PC-3 (cell line): ENCODE results near the gene KSR1. TPM values are rescaled to one million over a fixed set of nuclear protein-coding genes. Genes with fewer than 3 reads are reported as not detected.

Source experiments
- ATAC-seq: fragments of 200-7000 bp; cut with Tn5 transposase; 2 replicates; pipeline ENCODE4 v1.9.1; 2020; ENCODE audit warnings: mild to moderate bottlenecking, moderate library complexity
- BruUV-seq: library from RNA; stranded (reverse); fragments of 400-500 nt; replicated peaks from 2 replicates; lab custom pipeline; 2021; lab: Mats Ljungman, UMichigan
- CTCF ChIA-PET: fragments of 300-600 bp; sonication (Branson Sonifier 250); formaldehyde crosslinking; loops from one replicate; lab custom pipeline; 2022; ENCODE audit warnings: antibody characterized with exemption; lab: Charles Lee
- POLR2A ChIA-PET: fragments of 300-600 bp; sonication (Branson Sonifier 250); formaldehyde crosslinking; loops from one replicate; lab custom pipeline; 2022; ENCODE audit warnings: antibody characterized with exemption; ENCODE audit not compliant: unreplicated experiment; lab: Charles Lee
- DNase-seq: peaks from one replicate; pipeline ENCODE4 v3.0.0-alpha.2; 2015
- H2AFZ ChIP-seq: fragments of 300-600 bp; sonication (generic); 2 replicates; pipeline ENCODE4 v1.6.0; 2016; ENCODE audit warnings: antibody characterized with exemption, low read length
- H3F3A ChIP-seq: fragments of 300-600 bp; sonication (generic); one replicate; pipeline ENCODE4 v1.6.0; 2017; ENCODE audit warnings: antibody characterized with exemption, low read length, control low read depth, mild to moderate bottlenecking; ENCODE audit not compliant: unreplicated experiment
- H3K27ac ChIP-seq: fragments of 300-600 bp; sonication (generic); 2 replicates; pipeline ENCODE4 v1.5.1; 2016; ENCODE audit warnings: mild to moderate bottlenecking, low read length
- H3K27me3 ChIP-seq: fragments of 300-600 bp; sonication (generic); 2 replicates; pipeline ENCODE4 v1.6.1; 2016; ENCODE audit warnings: low read length, mixed read lengths
- H3K36me3 ChIP-seq: fragments of 300-600 bp; sonication (generic); 2 replicates; pipeline ENCODE4 v1.6.1; 2016; ENCODE audit warnings: low read depth, mixed run types, low read length, mixed read lengths
- H3K4me1 ChIP-seq: fragments of 300-600 bp; sonication (generic); 2 replicates; pipeline ENCODE4 v1.5.1; 2016; ENCODE audit warnings: low read length; ENCODE audit not compliant: insufficient read depth
- H3K4me2 ChIP-seq: fragments of 300-600 bp; sonication (generic); 2 replicates; pipeline ENCODE4 v1.6.0; 2016; ENCODE audit warnings: low read length
- H3K4me3 ChIP-seq: fragments of 300-600 bp; sonication (generic); 2 replicates; pipeline ENCODE4 v1.5.1; 2016; ENCODE audit warnings: mild to moderate bottlenecking, low read length, mixed read lengths
- H3K79me2 ChIP-seq: fragments of 300-600 bp; sonication (generic); 2 replicates; pipeline ENCODE4 v1.6.1; 2017; ENCODE audit warnings: low read length, mixed read lengths
- H3K9ac ChIP-seq: fragments of 300-600 bp; sonication (generic); 2 replicates; pipeline ENCODE4 v1.6.0; 2016; ENCODE audit warnings: mild to moderate bottlenecking, low read length
- H3K9me2 ChIP-seq: fragments of 300-600 bp; sonication (generic); replicated peaks from 2 replicates; pipeline ENCODE4 v1.6.1; 2016; ENCODE audit warnings: mixed run types, low read length, mixed read lengths
- H3K9me3 ChIP-seq: fragments of 300-600 bp; sonication (generic); 2 replicates; pipeline ENCODE4 v1.6.1; 2016; ENCODE audit warnings: low read length, mixed read lengths
- H4K20me1 ChIP-seq: fragments of 300-600 bp; sonication (generic); 2 replicates; pipeline ENCODE4 v1.6.1; 2016; ENCODE audit warnings: low read length, mixed read lengths
- EZH2 ChIP-seq: fragments of 300-600 bp; sonication (generic); IDR thresholded peaks from one replicate; pipeline ENCODE4 v1.6.1; 2017; ENCODE audit warnings: antibody characterized with exemption, mild to moderate bottlenecking, low read length; ENCODE audit not compliant: unreplicated experiment
- EZH2phosphoT487 ChIP-seq: fragments of 300-600 bp; sonication (generic); IDR thresholded peaks from 2 replicates; pipeline ENCODE4 v1.6.1; 2018; ENCODE audit warnings: mild to moderate bottlenecking, antibody characterized with exemption, low read length, borderline replicate concordance
- intact Hi-C: fragments of 100-400 bp; cut with micrococcal nuclease; formaldehyde crosslinking; loops from 2 replicates; pipeline ENCODE4 v1.9.0; 2023
- total RNA-seq: library from RNA; depleted of rRNA; stranded (reverse); fragments of >200 nt; gene quantifications from 2 replicates; pipeline ENCODE4 v1.2.3, GENCODE V29; 2014
- TF ChIP-seq, protein P1 (sequence below): fragments of 300-600 bp; sonication (generic); conservative IDR thresholded peaks from 2 replicates; pipeline ENCODE4 v1.5.1; 2017; ENCODE audit warnings: antibody characterized with exemption, low read depth, mild to moderate bottlenecking, low read length

KSR1 gene
- total RNA-seq, 1 experiment from 2014 or later, result 1.0 TPM

DNA sequence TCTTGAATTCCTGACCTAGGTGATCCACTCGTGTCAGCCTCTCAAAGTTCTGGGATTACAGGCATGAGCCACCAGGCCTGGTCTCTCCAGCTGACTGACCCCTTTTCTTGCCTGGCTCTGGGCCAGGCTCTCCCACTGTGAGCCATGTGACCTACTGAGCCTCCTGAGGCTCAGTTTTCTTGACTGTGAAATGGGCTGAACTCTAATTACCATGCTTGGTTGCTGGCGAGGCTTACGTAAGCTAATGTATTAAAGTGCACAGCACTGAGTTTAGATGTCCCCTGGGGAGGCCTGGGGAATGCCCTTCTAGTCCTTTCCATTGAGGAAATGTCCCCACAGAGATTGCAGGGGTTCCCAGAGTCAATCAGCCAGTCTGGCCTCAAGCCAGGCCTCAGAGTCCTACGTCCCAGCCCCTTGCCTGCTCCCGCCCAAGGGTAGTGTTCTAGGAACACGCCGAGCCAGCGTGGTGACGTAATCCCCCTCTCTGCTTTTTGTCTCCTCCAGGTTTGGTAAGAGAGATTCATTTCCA, 129.0 kb downstream of the KSR1 start:
- ChIA-PET CTCF (no interaction called here), POLR2A (no interaction called here)
- no peaks in the 10 kb centered on the region for H3K36me3 ChIP-seq
- no peaks in the 10 kb centered on the region for H4K20me1 ChIP-seq
- no peak for ATAC-seq
- H3K9ac ChIP-seq, result no peak overlapping the region
- H3K9me3 ChIP-seq, result no peaks in the 10 kb centered on the region
- H2AFZ ChIP-seq, result no peak overlapping the region
- H3K27ac ChIP-seq, result no peak overlapping the region
- DNase-seq, result no peak
- no peaks in the 10 kb centered on the region for H3F3A ChIP-seq
- no peak for TF ChIP-seq EZH2
- TF ChIP-seq EZH2phosphoT487, result no peak
- TF ChIP-seq, protein P1, sequence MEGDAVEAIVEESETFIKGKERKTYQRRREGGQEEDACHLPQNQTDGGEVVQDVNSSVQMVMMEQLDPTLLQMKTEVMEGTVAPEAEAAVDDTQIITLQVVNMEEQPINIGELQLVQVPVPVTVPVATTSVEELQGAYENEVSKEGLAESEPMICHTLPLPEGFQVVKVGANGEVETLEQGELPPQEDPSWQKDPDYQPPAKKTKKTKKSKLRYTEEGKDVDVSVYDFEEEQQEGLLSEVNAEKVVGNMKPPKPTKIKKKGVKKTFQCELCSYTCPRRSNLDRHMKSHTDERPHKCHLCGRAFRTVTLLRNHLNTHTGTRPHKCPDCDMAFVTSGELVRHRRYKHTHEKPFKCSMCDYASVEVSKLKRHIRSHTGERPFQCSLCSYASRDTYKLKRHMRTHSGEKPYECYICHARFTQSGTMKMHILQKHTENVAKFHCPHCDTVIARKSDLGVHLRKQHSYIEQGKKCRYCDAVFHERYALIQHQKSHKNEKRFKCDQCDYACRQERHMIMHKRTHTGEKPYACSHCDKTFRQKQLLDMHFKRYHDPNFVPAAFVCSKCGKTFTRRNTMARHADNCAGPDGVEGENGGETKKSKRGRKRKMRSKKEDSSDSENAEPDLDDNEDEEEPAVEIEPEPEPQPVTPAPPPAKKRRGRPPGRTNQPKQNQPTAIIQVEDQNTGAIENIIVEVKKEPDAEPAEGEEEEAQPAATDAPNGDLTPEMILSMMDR, result no peak
- no peak overlapping the region for H3K4me2 ChIP-seq
- no peaks in the 10 kb centered on the region for H3K27me3 ChIP-seq
- BruUV-seq, result no TSS peak
- intact Hi-C loops, result no loop called here
- no peaks in the 10 kb centered on the region; the same call in 1 of the 2 replicates for H3K4me1 ChIP-seq
- no peaks in the 10 kb centered on the region for H3K79me2 ChIP-seq
- no peak overlapping the region for H3K4me3 ChIP-seq
- no peaks in the 10 kb centered on the region for H3K9me2 ChIP-seq

GRCh38 chr17:27585792-27586191, 129.5 kb downstream of the KSR1 start:
- Histone ChIP-seq H3K79me2 (no peaks in the 10 kb centered on the region), H3K36me3 (no peaks in the 10 kb centered on the region), H3K4me2 (no peak overlapping the region), H3K9me3 (no peaks in the 10 kb centered on the region), H3K27me3 (no peaks in the 10 kb centered on the region), H3K4me1 (no peaks in the 10 kb centered on the region), H3K4me3 (no peak overlapping the region), H3K27ac (no peak overlapping the region), H2AFZ (no peak overlapping the region), H3F3A (no peaks in the 10 kb centered on the region), H3K9me2 (no peaks in the 10 kb centered on the region), H3K9ac (no peak overlapping the region), H4K20me1 (no peaks in the 10 kb centered on the region)
- CTCF ChIA-PET, result no interaction called here
- TF ChIP-seq EZH2, result no peak
- no peak for TF ChIP-seq EZH2phosphoT487
- TF ChIP-seq, protein P1, result no peak
- no peak for DNase-seq
- BruUV-seq, result no TSS peak
- intact Hi-C loops, result no loop called here
- no peak for ATAC-seq
- POLR2A ChIA-PET, result no interaction called here

- ChIA-PET POLR2A (no interaction called here), CTCF (no interaction called here)
- no TSS peak for BruUV-seq
- H3K9me2 ChIP-seq, result no peaks in the 10 kb centered on the region
- no peak for ATAC-seq
- no peak for DNase-seq
- H3K4me2 ChIP-seq, result no peak overlapping the region
- H3F3A ChIP-seq, result no peaks in the 10 kb centered on the region
- no peak overlapping the region for H3K9ac ChIP-seq
- TF ChIP-seq EZH2phosphoT487 (no peak), EZH2 (no peak)
- TF ChIP-seq, protein P1, result no peak
- no peak overlapping the region for H3K27ac ChIP-seq
- no peaks in the 10 kb centered on the region for H3K4me1 ChIP-seq
- H3K9me3 ChIP-seq, result no peaks in the 10 kb centered on the region
- H2AFZ ChIP-seq, result no peak overlapping the region
- H3K79me2 ChIP-seq, result no peaks in the 10 kb centered on the region
- H3K27me3 ChIP-seq, result no peaks in the 10 kb centered on the region
- H3K36me3 ChIP-seq, result no peaks in the 10 kb centered on the region
- H3K4me3 ChIP-seq, result no peak overlapping the region
- intact Hi-C loops, result no loop called here
- H4K20me1 ChIP-seq, result no peaks in the 10 kb centered on the region
These were observed 130.0 kb downstream of the KSR1 start for GRCh38 chr17:27586203-27586721.
